Upper lobe of left lung (tissue), 6 donors: Measurements from ENCODE around the gene FAHD2A. TPM values are rescaled to one million over a fixed set of nuclear protein-coding genes. Genes with fewer than 3 reads are reported as not detected.
"Not testable (repeated sequence)": the region's sequence is repeated elsewhere in the genome, so short reads cannot be mapped to it uniquely, and the experiment has no call there.

Experiments
- ATAC-seq, 2 donors: fragments of 200-7000 bp; cut with Tn5 transposase; one replicate each; pipeline ENCODE4 v1.9.1; 2022; ENCODE audit warnings: mild to moderate bottlenecking in 2 of 2, moderate library complexity in 2 of 2; ENCODE audit not compliant: low FRiP score in 2 of 2
- DNase-seq, 2 donors: peaks; one replicate each; pipeline ENCODE4 v3.0.0-alpha.2; 2019 to 2020
- H3K27ac ChIP-seq, 4 donors: fragments of 200-600 bp; sonication (generic); one replicate each; pipeline ENCODE4 v1.5.1; 2016 to 2019
- H3K27me3 ChIP-seq, 4 donors: fragments of 200-600 bp; sonication (generic); one replicate each; pipeline ENCODE4 v1.5.1; 2017 to 2019
- H3K36me3 ChIP-seq, 4 donors: fragments of 200-600 bp; sonication (generic); one replicate each; pipeline ENCODE4 v1.5.1; 2016 to 2019
- H3K4me1 ChIP-seq, 4 donors: fragments of 200-600 bp; sonication (generic); one replicate each; pipeline ENCODE4 v1.5.1; 2018 to 2019
- H3K4me3 ChIP-seq, 4 donors: fragments of 200-600 bp; sonication (generic); one replicate each; pipeline ENCODE4 v1.5.1; 2017 to 2019; ENCODE audit warnings: mild to moderate bottlenecking in 2 of 4, moderate library complexity in 1 of 4
- H3K9me3 ChIP-seq, 4 donors: fragments of 200-600 bp; sonication (generic); one replicate each; pipeline ENCODE4 v1.5.1; 2018 to 2019
- CTCF ChIP-seq, 6 experiments: fragments of 450-650 bp in 4 of 6; fragments of 200-600 bp in 2 of 6; sonication (generic) in 2 of 6; IDR thresholded peaks; one replicate each; pipeline ENCODE4 v1.5.1; 2016 to 2019; ENCODE audit warnings: antibody characterized with exemption in 6 of 6
- EP300 ChIP-seq, 4 donors: sonication (generic); formaldehyde crosslinking; IDR thresholded peaks; one replicate each; pipeline ENCODE4 v1.5.1; 2017; ENCODE audit warnings: antibody characterized with exemption in 4 of 4, control low read depth in 2 of 4
- POLR2A ChIP-seq, 4 donors: fragments of 450-650 bp; IDR thresholded peaks; one replicate each; pipeline ENCODE4 v1.5.1; 2016 to 2017; ENCODE audit warnings: antibody characterized with exemption in 4 of 4, mild to moderate bottlenecking in 2 of 4
- POLR2AphosphoS5 ChIP-seq, 2 donors: sonication (generic); formaldehyde crosslinking; IDR thresholded peaks; one replicate each; pipeline ENCODE4 v1.5.1; 2017; ENCODE audit warnings: antibody characterized with exemption in 2 of 2
- WGBS, 2 donors: methylation state at CpG; one replicate each; pipeline ENCODE4 v1.1.5; 2017 to 2018; 5-methylcytosine and 5-hydroxymethylcytosine counted together
- total RNA-seq, 6 donors: library from RNA; depleted of rRNA in 4 of 6; stranded (reverse); fragments of >200 nt in 4 of 6; gene quantifications; one replicate each; pipeline versions ENCODE4 v1.1.0 to v1.2.1, GENCODE V29; 2016 to 2021
- donor health status: DM: no; HTN: no; CAD: no; lungs with moderate emphysema.
- donor health status: DM: no; HTN: yes; CAD: no; lungs with severe emphysema.

FAHD2A gene
- total RNA-seq, 6 donors from 2014 or later, result 18.9 to 23.3 (median 22.2) TPM

GRCh38 chr2:95374921-95375471 lies 27.5 kb upstream of the FAHD2A start:
- WGBS, 2 donors, result 59 to 77% methylated on average over 10 to 15 of the region's 15 CpGs
- Histone ChIP-seq H3K36me3 (no peaks in the 10 kb centered on the region), H3K4me3 (no peak overlapping the region), H3K9me3 (no peaks in the 10 kb centered on the region), H3K27ac (no peak overlapping the region), H3K27me3 (peaks cover 0 to 1% (median 0%) of the 10 kb centered on the region in 4 donors), H3K4me1 (no peaks in the 10 kb centered on the region)
- DNase-seq (no peak), ATAC-seq (peak in 1 of 2 donors; percentile 25)
- TF ChIP-seq CTCF (IDR thresholded peaks at IDR 0.05) (no peak), EP300 (IDR thresholded peaks at IDR 0.05) (no peak), POLR2AphosphoS5 (IDR thresholded peaks at IDR 0.05) (no peak), POLR2A (IDR thresholded peaks at IDR 0.05) (no peak)

- no peak for DNase-seq
- no peak overlapping the region for H3K27ac ChIP-seq
- H3K4me3 ChIP-seq, result no peak overlapping the region
- TF ChIP-seq EP300 (IDR thresholded peaks at IDR 0.05), result no peak
- no peak for TF ChIP-seq CTCF (IDR thresholded peaks at IDR 0.05)
- TF ChIP-seq POLR2AphosphoS5 (IDR thresholded peaks at IDR 0.05), result no peak
- TF ChIP-seq POLR2A (IDR thresholded peaks at IDR 0.05), result no peak
- no peaks in the 10 kb centered on the region for H3K36me3 ChIP-seq
- H3K4me1 ChIP-seq, result no peaks in the 10 kb centered on the region
- no peaks in the 10 kb centered on the region for H3K9me3 ChIP-seq
- no peak for ATAC-seq
- no peaks in the 10 kb centered on the region for H3K27me3 ChIP-seq
- WGBS, 2 donors, result 82 to 87% methylated on average over 21 of the region's 21 CpGs
Observed at GRCh38 chr2:95375532-95376150, 26.9 kb upstream of the FAHD2A start.

- no peaks in the 10 kb centered on the region for H3K36me3 ChIP-seq
- ATAC-seq, result no peak
- TF ChIP-seq EP300 (IDR thresholded peaks at IDR 0.05) (no peak), CTCF (IDR thresholded peaks at IDR 0.05) (no peak), POLR2AphosphoS5 (IDR thresholded peaks at IDR 0.05) (no peak), POLR2A (IDR thresholded peaks at IDR 0.05) (no peak)
- 85 to 92% methylated on average over 13 to 21 of the region's 22 CpGs for WGBS, 2 donors
- H3K4me1 ChIP-seq, result no peaks in the 10 kb centered on the region
- H3K27ac ChIP-seq, result no peak overlapping the region
- DNase-seq, result no peak
- H3K9me3 ChIP-seq, result no peaks in the 10 kb centered on the region
- H3K4me3 ChIP-seq, result no peak overlapping the region
- no peaks in the 10 kb centered on the region for H3K27me3 ChIP-seq
Observed at GRCh38 chr2:95376311-95377215, 25.9 kb upstream of the FAHD2A start.

- 86 to 90% methylated on average over 5 to 15 of the region's 17 CpGs for WGBS, 2 donors
- no peaks in the 10 kb centered on the region for H3K27me3 ChIP-seq
- no peaks in the 10 kb centered on the region for H3K36me3 ChIP-seq
- no peaks in the 10 kb centered on the region for H3K9me3 ChIP-seq
- no peak overlapping the region for H3K4me3 ChIP-seq
- TF ChIP-seq POLR2A (IDR thresholded peaks at IDR 0.05) (no peak), CTCF (IDR thresholded peaks at IDR 0.05) (no peak), POLR2AphosphoS5 (IDR thresholded peaks at IDR 0.05) (no peak), EP300 (IDR thresholded peaks at IDR 0.05) (no peak)
- no peak overlapping the region for H3K27ac ChIP-seq
- no peaks in the 10 kb centered on the region for H3K4me1 ChIP-seq
- DNase-seq, result no peak
- ATAC-seq, result no peak
Observed at GRCh38 chr2:95377216-95378123, 25.0 kb upstream of the FAHD2A start.

GRCh38 chr2:95378281-95378680 lies 24.2 kb upstream of the FAHD2A start:
- H3K36me3 ChIP-seq, H3K27ac ChIP-seq, ATAC-seq, H3K4me3 ChIP-seq, DNase-seq, H3K27me3 ChIP-seq, H3K4me1 ChIP-seq, H3K9me3 ChIP-seq: not testable (repeated sequence)
- WGBS, 2 donors, result 96 to 97% methylated on average over 7 of the region's 7 CpGs
